Type B pancreatic cell (in vitro differentiated cells): ENCODE data around the gene CHST8. TPM values are rescaled to one million over a fixed set of nuclear protein-coding genes. Genes with fewer than 3 reads are reported as not detected.

Experiments
- DNase-seq: peaks from one replicate; pipeline ENCODE4 v3.0.0; 2021; ENCODE audit warnings: mixed read lengths; ENCODE audit not compliant: unreplicated experiment; ENCODE audit errors: extremely low spot score
- H3K27ac Mint-ChIP-seq: 2 replicates; pipeline ENCODE4 v1.8.0; 2021; ENCODE audit warnings: mild to moderate bottlenecking, mixed read lengths
- H3K27me3 Mint-ChIP-seq: 2 replicates; pipeline ENCODE4 v1.8.0; 2021; ENCODE audit warnings: mixed read lengths
- H3K36me3 Mint-ChIP-seq: 2 replicates; pipeline ENCODE4 v1.8.0; 2021; ENCODE audit warnings: mixed read lengths
- H3K4me1 Mint-ChIP-seq: one replicate; pipeline ENCODE4 v1.8.0; 2021; ENCODE audit warnings: mixed read lengths; ENCODE audit not compliant: unreplicated experiment
- H3K4me3 Mint-ChIP-seq: 2 replicates; pipeline ENCODE4 v1.8.0; 2021; ENCODE audit warnings: mild to moderate bottlenecking, mixed read lengths
- H3K9me3 Mint-ChIP-seq: 2 replicates; pipeline ENCODE4 v1.8.0; 2021; ENCODE audit warnings: mixed read lengths
- total RNA-seq: library from RNA; stranded (reverse); gene quantifications from 2 replicates; pipeline ENCODE4 v1.2.1, GENCODE V29; 2021; ENCODE audit warnings: low replicate concordance
- TF ChIP-seq, protein P1 (sequence below): fragments of 200-600 bp; sonication (generic); conservative IDR thresholded peaks from 2 replicates; pipeline ENCODE4 v1.5.0; 2021; ENCODE audit warnings: antibody characterized with exemption, mild to moderate bottlenecking

CHST8 gene
- total RNA-seq, 1 donor from 2014 or later: 5.7 TPM

DNA sequence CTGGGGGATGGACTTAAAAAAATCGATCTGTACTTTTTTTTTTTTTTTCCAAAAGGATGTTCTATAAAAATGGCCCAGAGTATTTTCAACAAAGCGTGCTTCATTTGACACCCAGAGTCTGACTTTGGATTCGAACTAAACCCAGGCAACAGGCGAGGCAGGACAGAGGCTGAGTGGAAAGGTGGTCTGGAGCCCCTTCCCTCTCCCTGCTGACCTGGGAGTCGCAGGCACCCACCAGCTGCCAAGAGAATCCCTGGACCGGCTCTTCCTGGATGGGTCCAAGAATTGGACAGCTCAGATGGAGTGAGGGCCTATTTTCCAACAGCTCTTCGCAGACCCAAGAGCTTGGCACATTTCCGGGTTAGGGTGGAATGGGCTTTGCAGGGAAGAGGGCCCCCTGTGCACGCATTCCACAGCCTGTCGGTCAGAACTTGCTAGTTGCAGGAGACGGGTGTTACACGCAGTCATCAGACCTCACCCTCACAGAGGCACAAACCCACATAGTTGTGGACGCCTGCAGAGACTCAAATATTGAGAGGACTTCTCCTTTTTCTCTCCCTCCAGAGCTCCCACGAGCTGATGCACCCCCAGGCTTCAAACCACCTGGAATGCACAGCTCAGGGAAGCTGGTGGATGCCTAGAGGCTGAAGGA is 190.1 kb downstream of the CHST8 start:
- Mint-ChIP-seq H3K27me3 (no peaks in the 10 kb centered on the region), H3K9me3 (no peaks in the 10 kb centered on the region), H3K4me1 (peaks cover 12% of the 10 kb centered on the region), H3K36me3 (peaks cover 24% of the 10 kb centered on the region), H3K27ac (peak overlapping the region; percentile 13), H3K4me3 (no peak overlapping the region)
- TF ChIP-seq, protein P1, sequence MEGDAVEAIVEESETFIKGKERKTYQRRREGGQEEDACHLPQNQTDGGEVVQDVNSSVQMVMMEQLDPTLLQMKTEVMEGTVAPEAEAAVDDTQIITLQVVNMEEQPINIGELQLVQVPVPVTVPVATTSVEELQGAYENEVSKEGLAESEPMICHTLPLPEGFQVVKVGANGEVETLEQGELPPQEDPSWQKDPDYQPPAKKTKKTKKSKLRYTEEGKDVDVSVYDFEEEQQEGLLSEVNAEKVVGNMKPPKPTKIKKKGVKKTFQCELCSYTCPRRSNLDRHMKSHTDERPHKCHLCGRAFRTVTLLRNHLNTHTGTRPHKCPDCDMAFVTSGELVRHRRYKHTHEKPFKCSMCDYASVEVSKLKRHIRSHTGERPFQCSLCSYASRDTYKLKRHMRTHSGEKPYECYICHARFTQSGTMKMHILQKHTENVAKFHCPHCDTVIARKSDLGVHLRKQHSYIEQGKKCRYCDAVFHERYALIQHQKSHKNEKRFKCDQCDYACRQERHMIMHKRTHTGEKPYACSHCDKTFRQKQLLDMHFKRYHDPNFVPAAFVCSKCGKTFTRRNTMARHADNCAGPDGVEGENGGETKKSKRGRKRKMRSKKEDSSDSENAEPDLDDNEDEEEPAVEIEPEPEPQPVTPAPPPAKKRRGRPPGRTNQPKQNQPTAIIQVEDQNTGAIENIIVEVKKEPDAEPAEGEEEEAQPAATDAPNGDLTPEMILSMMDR: no peak
- DNase-seq: no peak

DNA sequence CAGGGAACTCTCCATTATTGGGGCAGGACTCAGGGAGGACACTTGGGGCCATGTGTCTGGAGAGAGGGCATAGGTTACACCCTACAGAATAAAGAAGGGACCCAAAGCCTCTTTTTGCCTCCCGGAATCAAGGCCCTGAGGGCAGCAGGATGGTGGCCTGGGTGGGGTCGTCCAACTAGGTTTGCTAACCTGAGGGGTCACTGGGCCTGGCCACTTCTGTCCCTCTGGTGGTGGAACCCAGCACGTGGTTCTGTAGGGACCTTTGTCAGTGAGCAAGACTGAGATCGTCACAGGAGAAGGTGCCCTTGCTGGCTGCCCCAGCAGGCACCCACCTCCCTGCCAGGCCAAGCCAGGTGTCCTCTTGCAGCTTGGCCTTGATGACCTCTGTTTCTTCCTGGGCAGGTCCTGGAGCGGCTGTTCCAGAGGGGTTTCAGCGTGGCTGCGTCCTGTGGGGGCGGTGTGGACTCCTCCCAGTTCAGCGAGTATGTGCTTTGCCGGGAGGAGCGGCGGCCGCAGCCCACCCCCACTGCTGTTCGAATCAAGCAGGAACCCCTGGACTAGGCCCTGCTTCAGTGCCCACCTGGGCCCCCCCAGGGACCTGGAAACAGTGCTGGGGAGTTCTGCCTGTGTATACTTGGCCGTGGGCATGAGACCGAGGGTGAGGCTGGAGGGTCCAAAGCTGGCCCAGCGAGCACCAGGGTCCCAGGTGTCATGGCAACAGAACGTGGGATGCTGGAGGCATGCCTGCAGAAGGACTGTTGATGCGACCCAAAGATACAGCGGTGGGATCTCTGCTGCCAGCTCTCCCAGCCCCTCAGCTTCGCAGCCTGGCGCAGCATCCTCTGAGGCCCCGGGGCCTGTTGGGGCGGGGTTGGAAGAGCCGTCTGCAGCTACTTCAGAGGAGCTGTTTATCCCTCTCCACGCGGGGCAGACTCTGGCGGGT is 190.9 kb downstream of the CHST8 start:
- Mint-ChIP-seq H3K27me3 (no peaks in the 10 kb centered on the region), H3K36me3 (peaks cover 24% of the 10 kb centered on the region), H3K27ac (peak overlapping the region; percentile 13), H3K4me1 (peaks cover 12% of the 10 kb centered on the region), H3K9me3 (no peaks in the 10 kb centered on the region), H3K4me3 (no peak overlapping the region)
- TF ChIP-seq, protein P1: peak; percentile 25
- no peak for DNase-seq

DNA sequence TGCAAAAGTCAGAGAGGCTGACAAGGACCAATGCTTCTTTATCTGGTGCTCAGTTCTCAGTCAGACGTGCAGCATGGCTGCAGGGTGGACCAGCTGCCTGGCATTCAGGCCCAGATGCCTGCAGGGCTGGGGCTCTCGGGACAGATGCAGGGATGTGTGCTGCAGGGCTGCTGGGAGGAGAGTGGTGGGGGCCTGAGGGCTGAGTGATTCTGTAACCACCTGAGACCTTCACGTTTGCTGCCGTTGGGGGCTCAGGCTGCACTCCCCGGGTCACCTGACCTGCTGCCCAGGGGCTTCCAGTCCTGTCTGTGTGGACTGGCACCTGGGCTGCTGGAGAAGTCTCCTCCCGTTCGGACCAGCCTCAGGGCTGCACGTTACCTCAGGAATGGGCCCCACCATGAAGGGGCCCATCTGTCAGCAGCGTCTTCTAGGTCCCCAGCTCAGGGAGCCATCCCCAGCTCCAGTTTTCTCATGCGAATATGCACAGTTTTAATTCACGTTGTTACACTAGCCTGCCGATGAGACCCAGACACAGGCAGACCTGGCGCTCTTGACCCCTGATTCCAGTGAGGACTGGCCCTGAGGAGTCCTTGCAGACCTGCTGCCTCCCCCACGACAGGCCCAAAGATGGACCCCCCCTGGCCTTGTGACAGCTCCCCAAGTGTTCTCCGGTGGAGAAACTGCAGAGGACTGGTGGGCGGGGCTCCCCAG is 191.8 kb downstream of the CHST8 start:
- Mint-ChIP-seq H3K9me3 (no peaks in the 10 kb centered on the region), H3K36me3 (peaks cover 18% of the 10 kb centered on the region), H3K27ac (no peak overlapping the region), H3K4me1 (peaks cover 13% of the 10 kb centered on the region), H3K4me3 (no peak overlapping the region), H3K27me3 (no peaks in the 10 kb centered on the region)
- TF ChIP-seq, protein P1: no peak
- no peak for DNase-seq

DNA sequence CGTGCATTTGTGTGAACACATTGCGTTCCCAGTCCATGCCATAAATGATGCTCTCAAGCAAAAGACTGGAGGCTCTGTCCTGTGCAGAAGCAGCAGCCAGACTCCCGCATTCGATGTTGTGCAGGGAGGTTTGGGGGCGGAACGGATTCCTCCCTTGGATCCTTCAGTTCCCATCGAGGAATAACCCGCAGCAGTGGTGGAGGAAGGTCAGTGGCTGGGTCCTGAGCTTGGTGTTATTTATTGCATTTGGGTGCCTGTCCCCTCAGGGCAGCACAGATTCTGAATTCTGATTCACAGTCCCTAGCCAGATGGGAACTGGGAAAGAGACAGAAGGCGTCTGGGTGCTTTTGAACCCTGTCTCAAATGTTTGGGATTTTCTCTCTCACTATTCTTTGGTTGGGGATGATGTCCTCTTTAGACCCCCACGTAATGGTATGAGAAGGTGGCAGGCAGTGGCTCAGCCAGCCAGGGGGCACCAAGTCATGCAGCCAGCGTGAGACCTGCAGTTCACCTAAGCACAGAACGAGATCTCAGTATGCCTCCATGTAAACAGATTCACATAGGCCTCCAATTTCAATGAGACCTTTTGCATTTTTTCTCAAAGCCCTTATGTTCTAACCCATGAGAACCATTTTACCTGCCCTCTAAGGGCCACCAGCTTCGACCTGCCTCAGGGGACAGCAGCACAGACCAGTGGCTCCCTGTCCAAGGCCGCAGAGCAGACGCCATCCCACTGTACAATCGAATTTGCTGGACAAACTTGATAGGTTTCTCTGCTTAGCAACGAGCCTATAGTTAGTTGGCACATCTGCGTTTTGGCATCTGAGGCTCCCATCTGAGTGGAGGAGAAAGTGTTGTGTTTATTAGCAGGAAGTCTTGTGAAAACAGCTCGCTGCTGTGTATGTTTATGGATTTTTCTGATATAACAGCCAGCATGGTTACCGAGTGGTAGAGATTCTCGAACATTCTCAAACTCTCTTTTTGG is 192.7 kb downstream of the CHST8 start:
- Mint-ChIP-seq H3K4me3 (no peak overlapping the region), H3K4me1 (peaks cover 19% of the 10 kb centered on the region), H3K27ac (no peak overlapping the region), H3K27me3 (peaks cover 3% of the 10 kb centered on the region), H3K9me3 (no peaks in the 10 kb centered on the region), H3K36me3 (peaks cover 18% of the 10 kb centered on the region)
- DNase-seq: no peak
- TF ChIP-seq, protein P1: no peak
